K562 (cell line): ENCODE measurements around the gene HSF5. TPM values are rescaled to one million over a fixed set of nuclear protein-coding genes. Genes with fewer than 3 reads are reported as not detected.

Source experiments
- ARID1B ChIP-seq: fragments of 450-650 bp; IDR thresholded peaks from 2 replicates; pipeline ENCODE4 v1.6.1; 2016; ENCODE audit warnings: antibody characterized with exemption, mild to moderate bottlenecking, inconsistent platforms
- CHAMP1 ChIP-seq: fragments of 450-650 bp; IDR thresholded peaks from 2 replicates; pipeline ENCODE4 v1.6.1; 2016; ENCODE audit warnings: mild to moderate bottlenecking
- KDM4B ChIP-seq, 2 experiments: fragments of 450-650 bp in 1 of 2; sonication (generic) in 1 of 2; IDR thresholded peaks; 2 replicates each; pipeline ENCODE4 v1.6.1; 2016 to 2017; ENCODE audit warnings: borderline replicate concordance in 2 of 2, antibody characterized with exemption in 1 of 2, low read depth in 1 of 2, mild to moderate bottlenecking in 1 of 2
- NONO ChIP-seq, 2 experiments: fragments of 200-400 bp in 1 of 2; fragments of 450-650 bp in 1 of 2; formaldehyde crosslinking in 1 of 2; IDR thresholded peaks; 2 replicates each; pipeline ENCODE4 v1.6.1; 2017; ENCODE audit warnings: low read depth in 2 of 2, mild to moderate bottlenecking in 2 of 2, moderate library complexity in 2 of 2, low read length in 1 of 2
- RAD51 ChIP-seq: fragments of 450-650 bp; IDR thresholded peaks from 2 replicates; pipeline ENCODE4 v1.7.1; 2016; ENCODE audit warnings: low read depth, mild to moderate bottlenecking, borderline replicate concordance
- RBM39 ChIP-seq: fragments of 200-400 bp; formaldehyde crosslinking; optimal IDR thresholded peaks from 2 replicates; pipeline ENCODE3; 2018; ENCODE audit warnings: low read depth, low read length
- RCOR1 ChIP-seq, 2 experiments: IDR thresholded peaks; 2 replicates each; pipeline ENCODE4 v1.6.1; 2012; ENCODE audit warnings: low read depth in 2 of 2, low read length in 2 of 2, borderline replicate concordance in 1 of 2, improper control_type of control experiment in 1 of 2
- RNF219 ChIP-seq: fragments of 250-450 bp; sonication (Bioruptor Pico); IDR thresholded peaks from 2 replicates; pipeline ENCODE4 v1.5.0; 2022; ENCODE audit warnings: mild to moderate bottlenecking
- SREBF1 ChIP-seq: fragments of 150-350 bp; IDR thresholded peaks from 2 replicates; pipeline ENCODE4 v1.6.1; 2014; ENCODE audit warnings: antibody characterized with exemption, low read depth, low read length, borderline replicate concordance
- TAF15 ChIP-seq: fragments of 200-400 bp; formaldehyde crosslinking; IDR thresholded peaks from 2 replicates; pipeline ENCODE4 v1.6.1; 2017; ENCODE audit warnings: mild to moderate bottlenecking, low read depth, low read length, moderate library complexity
- TCF15 ChIP-seq: fragments of 250-450 bp; sonication (Bioruptor Pico); IDR thresholded peaks from 2 replicates; pipeline ENCODE4 v1.8.0; 2022; ENCODE audit warnings: moderate library complexity, mild to moderate bottlenecking, inconsistent platforms
- TCF7L2 ChIP-seq: fragments of 150-350 bp; IDR thresholded peaks from 2 replicates; pipeline ENCODE4 v1.6.1; 2016; ENCODE audit warnings: low read depth, mild to moderate bottlenecking, low read length, moderate library complexity
- polyA plus RNA-seq, 8 experiments: library from polyadenylated mRNA; depleted of rRNA in 4 of 8; stranded (reverse) in 5 of 8; unstranded in 3 of 8; fragments of >200 nt; fragmentation: Nextera tagmentation in 2 of 8; fragmentation: Illumina TruSeq in 1 of 8; extraction: Ambion mirVana in 2 of 8; extraction: Trizol in 1 of 8; gene quantifications; 2 replicates each; pipeline versions ENCODE4 v1.2.1 to v1.2.3, GENCODE V29; 2011 to 2014; ENCODE audit warnings: inconsistent platforms in 1 of 8, missing spikeins in 1 of 8
- total RNA-seq, 7 experiments: library from RNA; depleted of rRNA in 6 of 7; stranded (reverse); fragments of >200 nt in 6 of 7; fragmentation: Illumina TruSeq in 2 of 7; extraction: Trizol in 2 of 7; gene quantifications; 2 replicates each; pipeline versions ENCODE4 v1.2.1 to v1.2.3, GENCODE V29; 2011 to 2021; ENCODE audit warnings: low replicate concordance in 1 of 7

Gene HSF5
- total and polyA plus RNA-seq, 9 of the 15 experiments (the other 6 are each of a cell fraction or from before 2014, with no cell fraction given), result 0.04 TPM; not detected in 8

GRCh38 chr17:58415371-58416055 is 72.7 kb downstream of the HSF5 start (continued):
- no peak for TF ChIP-seq RNF219 (CRISPR knock-in tag)
- TF ChIP-seq TAF15, result no peak
- no peak for TF ChIP-seq ARID1B
- TF ChIP-seq RAD51, result no peak
- no peak for TF ChIP-seq SREBF1
- TF ChIP-seq RBM39, result no peak
- TF ChIP-seq CHAMP1, result no peak
- TF ChIP-seq NONO (IDR thresholded peaks at IDR 0.05; ENCODE audit: low read depth in 2 of 2, low read length in 1 of 2), result no peak
- no peak for TF ChIP-seq KDM4B (IDR thresholded peaks at IDR 0.05; ENCODE audit: borderline replicate concordance in 2 of 2, low read depth in 1 of 2)
- TF ChIP-seq RCOR1 (IDR thresholded peaks at IDR 0.05; ENCODE audit: borderline replicate concordance in 1 of 2, low read depth in 2 of 2, low read length in 2 of 2), result no peak
- no peak for TF ChIP-seq TCF15
- no peak for TF ChIP-seq TCF7L2
